Measurements from ENCODE around the gene TICAM1.
A peak's percentile ranks its signal among the peaks of the same experiment; 100 is the strongest.
"Not testable (repeated sequence)": the region's sequence is repeated elsewhere in the genome, so short reads cannot be mapped to it uniquely, and the experiment has no call there.

Gene TICAM1

DNA sequence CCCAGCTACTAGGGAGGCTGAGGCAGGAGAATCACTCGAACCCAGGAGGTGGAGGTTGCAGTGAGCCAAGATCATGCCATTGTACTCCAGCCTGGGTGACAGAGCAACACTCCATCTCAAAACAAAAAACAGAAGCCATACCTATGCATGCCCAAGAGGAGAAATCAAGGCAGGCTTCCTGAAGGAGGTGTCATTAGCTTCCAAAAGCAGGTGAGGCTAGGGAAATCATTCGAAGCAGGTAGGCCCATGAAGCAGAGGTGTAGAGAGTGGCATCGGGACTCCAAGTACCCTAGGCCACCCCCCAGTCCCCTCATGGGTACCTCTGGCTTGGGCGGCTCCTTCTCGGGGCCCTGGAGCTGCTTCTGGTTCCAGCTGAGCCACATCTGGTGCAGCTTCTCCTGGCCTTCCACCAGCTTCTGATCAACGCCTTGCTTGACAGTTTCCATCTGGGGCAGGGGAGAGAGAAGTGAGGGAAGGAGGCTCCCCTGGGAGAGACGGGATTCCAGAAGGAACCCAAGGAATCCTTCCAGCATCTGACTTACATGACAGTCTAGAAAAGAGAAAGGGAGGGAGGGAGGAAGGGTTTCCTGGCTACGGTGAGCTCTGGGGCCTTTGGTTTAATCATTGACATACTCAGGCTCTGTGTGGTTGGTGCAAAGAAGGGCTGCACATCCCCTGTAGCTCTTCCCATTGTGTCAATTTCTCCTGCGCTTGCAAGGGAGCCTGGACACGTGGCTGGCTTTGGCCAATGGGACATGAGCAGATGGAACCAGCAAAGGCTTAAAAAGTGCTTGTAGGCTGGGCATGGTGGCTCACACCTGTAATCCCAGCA, 13.1 kb upstream of the TICAM1 start:
- no peak for DNase-seq

- no peak for DNase-seq
Measured at GRCh38 chr19:4843647-4843965, 12.1 kb upstream of the TICAM1 start.

GRCh38 chr19:4839192-4839591, 7.7 kb upstream of the TICAM1 start:
- no peak for DNase-seq

DNA sequence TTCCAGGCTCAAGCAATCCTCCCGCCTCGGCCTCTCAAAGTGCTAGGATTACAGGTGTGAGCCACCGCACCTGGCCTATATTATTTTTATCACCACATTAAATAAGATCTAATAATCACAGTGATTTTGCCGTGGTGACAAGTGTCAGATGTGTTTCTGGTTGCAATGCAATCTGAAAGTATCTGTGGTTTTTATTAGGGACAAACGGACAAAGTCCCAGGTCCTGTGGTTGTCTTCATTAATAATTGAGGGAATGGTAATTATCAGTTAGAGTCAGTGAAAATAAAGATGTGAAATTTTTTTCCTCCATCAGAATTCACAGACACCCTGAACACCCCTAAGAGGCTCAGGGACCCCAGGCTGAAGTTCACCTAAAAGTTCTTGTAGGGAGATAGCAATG, 1.3 kb upstream of the TICAM1 start:
- no peak for DNase-seq

GRCh38 chr19:4831979-4832340, 448 bp upstream of the TICAM1 start:
- DNase-seq = not testable (repeated sequence)

GRCh38 chr19:4830768-4831265, 695 bp downstream of the TICAM1 start:
- DNase-seq = no peak

GRCh38 chr19:4830332-4830731, 1.2 kb downstream of the TICAM1 start:
- no peak for DNase-seq

DNA sequence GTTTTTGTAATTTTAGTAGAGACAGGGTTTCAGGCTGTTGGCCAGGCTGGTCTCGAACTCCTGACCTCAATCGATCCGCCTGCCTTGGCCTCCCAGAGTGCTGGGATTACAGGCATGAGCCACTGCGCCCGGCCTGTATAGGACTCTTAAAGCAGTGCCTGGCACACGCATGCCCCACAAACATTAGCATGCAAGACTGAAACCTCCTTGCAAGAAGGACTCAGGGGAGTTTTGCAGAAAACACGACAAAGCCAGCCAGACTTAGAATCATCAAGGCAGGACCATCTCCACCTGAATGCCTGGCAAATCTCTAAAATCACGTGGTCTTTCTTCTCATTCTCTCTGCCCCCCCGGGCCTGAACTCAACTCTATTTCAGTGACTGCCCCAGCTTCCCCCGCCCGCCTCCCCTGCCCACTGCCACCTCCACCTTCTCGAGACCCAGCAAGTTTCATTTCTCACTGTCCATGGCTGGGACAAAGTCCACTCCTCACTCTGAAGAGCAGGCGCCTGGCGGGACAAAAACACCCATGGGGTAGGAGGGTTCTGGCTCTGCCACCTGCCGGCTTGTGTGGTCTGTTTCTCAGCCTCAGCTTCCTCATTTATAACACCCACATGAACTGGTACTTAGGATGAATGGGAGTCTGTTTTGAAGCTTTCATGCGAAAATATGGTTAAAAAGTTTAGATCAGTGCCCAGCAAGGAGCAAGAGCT, 2.4 kb downstream of the TICAM1 start:
- DNase-seq = no peak

- DNase-seq = no peak
Measured at GRCh38 chr19:4823577-4823976, 7.9 kb downstream of the TICAM1 start.

DNA sequence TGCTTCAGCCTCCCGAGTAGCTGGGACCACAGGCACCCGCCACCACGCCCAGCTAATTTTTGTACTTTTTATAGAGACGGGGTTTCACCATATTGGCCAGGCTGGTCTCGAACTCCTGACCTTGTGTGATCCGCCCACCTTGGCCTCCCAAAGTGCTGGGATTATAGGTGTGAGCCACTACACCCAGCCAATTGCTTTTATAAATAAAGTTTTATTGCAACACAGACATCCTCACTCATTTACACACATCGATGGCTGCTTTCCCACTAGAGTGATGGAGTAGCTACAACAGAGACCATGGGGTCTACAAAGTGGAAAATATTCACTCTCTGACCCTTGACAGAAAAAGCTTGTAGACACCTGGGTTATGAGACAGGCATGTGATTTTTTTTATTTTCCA, 9.2 kb downstream of the TICAM1 start:
- DNase-seq = not testable (repeated sequence)

DNA sequence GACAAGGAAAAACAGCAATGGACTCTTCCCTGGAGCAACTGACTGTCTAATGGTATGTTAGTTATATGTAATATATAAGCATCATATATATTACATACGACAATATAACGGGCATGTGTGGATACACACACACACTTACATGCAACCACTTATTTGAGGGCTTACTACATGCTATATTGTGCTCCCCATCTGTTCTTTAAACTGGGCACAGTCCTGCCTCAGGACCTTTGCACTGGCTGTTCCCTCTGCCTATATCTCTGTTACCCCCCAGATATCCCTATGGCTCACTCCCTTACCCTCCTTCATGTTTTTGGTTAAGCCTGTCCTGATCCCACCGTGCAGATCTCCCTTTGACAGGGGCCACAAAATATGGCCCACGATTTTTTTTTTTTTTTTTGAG, 10.2 kb downstream of the TICAM1 start:
- no peak for DNase-seq

DNA sequence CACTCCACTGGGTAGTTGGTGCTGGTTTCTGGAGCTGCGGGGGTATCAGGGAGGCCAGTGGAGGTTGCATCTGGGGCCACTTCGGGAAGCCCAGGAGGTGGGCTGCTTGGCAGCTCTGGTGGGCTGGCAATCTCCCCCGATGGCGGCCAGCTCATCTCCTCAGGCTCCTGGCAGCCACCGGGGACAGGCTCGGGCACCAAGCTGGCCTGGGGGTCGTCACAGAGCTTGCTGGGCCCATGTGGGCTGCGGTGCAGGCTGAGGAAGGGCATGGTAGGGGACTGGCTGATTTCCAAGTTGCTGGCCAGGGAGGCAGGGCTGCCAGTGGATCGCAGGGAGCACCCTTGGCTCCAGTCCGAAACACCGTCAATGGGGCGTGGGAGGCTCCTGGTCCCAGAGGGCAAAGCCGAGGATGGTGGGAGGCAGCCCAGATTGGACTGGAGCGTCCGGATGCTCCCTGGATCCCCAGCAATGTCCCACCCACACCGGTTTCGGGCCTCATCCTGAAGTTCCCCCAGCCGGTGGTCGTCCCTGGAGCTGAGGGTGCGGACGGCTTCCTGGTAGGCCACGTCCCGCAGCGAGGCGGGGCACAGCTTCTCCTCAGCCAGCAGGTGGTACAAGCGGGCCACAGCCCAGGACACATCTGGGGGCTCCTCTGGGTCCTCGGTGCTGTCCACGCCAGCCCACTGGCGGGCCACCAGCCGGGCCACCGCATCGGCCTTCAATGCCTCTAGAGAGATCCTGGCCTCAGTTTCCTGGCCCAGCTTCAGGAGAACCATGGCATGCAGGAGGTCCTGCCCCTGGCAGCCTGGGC, 13.8 kb downstream of the TICAM1 start:
- no peak for DNase-seq

DNA sequence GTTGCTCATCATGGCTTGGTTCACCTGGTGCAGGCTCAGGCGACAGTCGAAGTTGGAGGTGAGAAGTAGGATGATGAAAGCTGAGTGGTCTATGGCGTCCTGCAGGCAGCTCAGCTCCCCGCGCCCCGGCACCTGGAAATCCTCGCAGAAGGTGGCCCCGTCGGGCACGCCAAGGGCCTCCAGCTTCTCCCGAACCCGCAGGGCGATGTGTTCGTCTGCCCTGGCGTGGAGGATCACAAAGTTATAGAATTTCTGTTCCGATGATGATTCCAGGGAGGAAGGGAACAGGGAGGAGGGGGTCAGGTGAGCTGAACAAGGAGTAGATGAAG, 14.6 kb downstream of the TICAM1 start:
- no peak for DNase-seq

GRCh38 chr19:4816202-4816949, 15.1 kb downstream of the TICAM1 start:
- no peak for DNase-seq

GRCh38 chr19:4815426-4816201, 15.9 kb downstream of the TICAM1 start:
- DNase-seq = peak; percentile 54 to 81

DNA sequence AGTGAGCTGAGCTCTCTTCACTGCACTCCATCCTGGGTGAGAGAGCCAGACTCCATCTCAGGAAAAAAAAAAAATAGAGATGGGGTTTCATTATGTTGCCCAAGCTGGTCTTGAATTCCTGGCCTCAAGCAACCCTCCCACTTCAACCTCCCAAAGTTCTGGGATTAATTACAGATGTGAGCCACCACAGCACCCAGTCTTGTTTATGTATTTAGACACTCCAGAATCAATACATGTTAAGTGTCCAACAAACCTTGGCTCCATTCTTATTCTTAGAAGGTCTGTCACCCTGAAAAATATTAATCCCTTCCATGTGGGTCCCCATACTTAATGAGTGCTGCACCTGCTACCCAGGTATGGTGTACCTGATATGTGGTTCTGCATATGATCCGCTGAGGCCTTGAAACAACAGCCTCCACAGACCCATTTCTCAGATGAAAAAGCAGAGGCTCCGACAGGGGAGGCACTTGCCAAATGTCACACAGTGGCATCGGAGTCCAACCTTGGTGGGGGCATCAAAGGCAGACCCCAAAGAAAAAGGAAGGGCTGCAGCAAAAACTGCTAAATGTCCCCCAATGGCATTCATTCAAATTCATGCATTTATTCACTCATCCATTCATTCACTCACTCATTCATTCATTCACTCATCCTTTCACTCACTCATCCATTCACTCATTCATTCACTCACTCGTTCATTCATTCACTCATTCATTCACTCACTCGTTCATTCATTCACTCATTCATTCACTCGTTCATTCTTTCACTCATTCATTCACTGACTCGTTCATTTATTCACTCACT, 16.7 kb downstream of the TICAM1 start:
- DNase-seq = no peak

DNA sequence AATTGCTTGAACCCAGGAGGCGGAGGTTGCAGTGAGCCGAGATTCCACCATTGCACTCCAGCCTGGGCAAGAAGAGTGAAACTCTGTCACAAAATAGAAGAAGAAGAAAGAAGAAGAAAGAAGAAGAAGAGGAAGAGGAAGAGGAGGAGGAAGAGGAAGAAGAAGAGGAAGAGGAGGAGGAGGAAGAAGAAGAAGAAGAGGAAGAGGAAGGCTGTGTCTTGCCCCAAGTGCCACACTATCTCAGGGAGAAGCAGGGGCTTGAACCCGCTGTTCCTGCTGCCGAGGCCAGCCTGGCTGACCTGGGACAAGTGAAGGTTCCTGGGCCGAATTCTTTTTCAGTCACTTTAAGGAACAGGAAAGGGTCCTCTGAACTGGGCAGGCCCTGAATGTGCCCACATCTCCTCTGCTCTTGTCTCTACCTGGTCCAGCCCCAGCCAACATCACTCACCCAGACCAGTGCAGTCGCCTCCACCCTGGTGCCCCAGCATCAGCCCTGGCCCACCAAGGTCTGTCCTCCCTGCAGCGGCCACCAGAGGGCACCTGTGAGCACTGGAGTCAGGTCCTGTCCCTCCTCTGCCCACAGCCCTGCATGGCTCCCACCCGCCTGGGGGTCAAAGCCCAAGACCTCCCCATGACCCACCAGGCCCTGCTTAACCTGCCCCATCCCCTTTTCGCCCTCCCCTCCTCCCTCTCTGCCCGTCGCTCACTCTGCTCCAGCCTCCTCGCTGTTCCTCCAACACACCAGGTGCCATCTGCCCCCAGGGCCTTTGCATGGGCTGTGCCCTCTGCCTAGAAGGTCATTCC, 20.0 kb downstream of the TICAM1 start:
- DNase-seq = no peak

GRCh38 chr19:4807188-4807587, 24.3 kb downstream of the TICAM1 start:
- DNase-seq = no peak

DNA sequence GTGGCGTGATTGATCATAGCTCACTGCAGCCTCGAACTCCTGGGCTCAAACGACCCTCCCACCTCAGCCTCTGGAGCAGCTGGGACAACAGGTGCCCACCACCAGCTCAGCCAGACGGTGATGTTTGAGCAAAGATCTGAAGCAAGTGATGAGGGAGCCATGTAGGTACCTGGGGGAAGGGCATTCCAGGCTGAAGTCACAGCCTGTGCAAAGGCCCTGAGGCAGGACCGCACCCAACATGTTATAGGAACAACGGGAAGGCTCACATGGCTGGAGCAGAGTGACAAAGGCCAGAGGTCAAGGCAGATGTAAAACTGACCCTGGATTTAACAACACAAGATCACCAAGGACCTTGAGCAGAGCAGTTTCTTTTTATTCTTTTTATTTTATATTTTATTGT, 25.1 kb downstream of the TICAM1 start:
- DNase-seq = no peak

- DNase-seq = not testable (repeated sequence)
Measured at GRCh38 chr19:4805140-4805539, 26.4 kb downstream of the TICAM1 start.

All from cerebellar nuclear complex (tissue), 1 donor.